Stimulated activated CD4-positive, alpha-beta T cell treated with anti-CD3 and anti-CD28 coated beads, TNF-alpha, amount 100 ng/mL, for 24 hours (primary cell): ENCODE measurements around the gene DNAJC1.
"Not testable (repeated sequence)": the region's sequence is repeated elsewhere in the genome, so short reads cannot be mapped to it uniquely, and the experiment has no call there.

ENCODE experiments used
- DNase-seq, 3 experiments: peaks; one replicate each; pipeline ENCODE4 v3.0.0-alpha.2; 2020; ENCODE audit warnings: low read depth in 3 of 3

DNAJC1 gene

GRCh38 chr10:21726601-21727225, 276.8 kb downstream of the DNAJC1 start:
- no peak for DNase-seq

- DNase-seq = peak in 1 of 3 experiments; percentile 11
These were observed 278.7 kb downstream of the DNAJC1 start for GRCh38 chr10:21724687-21725367.

GRCh38 chr10:21724020-21724589, 279.4 kb downstream of the DNAJC1 start:
- no peak for DNase-seq

DNA sequence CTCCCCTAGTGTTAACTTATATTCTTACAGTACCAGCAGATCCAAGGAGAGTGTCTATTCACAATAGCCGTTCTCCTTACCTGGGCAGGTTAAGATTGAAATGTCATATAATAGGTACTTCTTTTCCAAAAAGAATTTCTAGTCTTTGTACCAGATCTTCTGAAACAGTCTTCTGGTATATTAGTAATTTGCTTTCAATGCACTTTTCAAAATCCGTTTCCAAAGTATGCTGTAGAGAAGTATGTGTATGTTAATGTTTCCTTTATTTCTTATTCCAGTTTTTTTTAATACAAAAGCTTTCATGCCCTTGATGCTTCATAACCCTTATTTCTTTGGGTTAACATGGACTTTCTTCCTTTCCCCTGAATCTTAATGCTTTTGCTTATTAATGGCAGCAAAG, 281.3 kb downstream of the DNAJC1 start:
- no peak for DNase-seq

DNA sequence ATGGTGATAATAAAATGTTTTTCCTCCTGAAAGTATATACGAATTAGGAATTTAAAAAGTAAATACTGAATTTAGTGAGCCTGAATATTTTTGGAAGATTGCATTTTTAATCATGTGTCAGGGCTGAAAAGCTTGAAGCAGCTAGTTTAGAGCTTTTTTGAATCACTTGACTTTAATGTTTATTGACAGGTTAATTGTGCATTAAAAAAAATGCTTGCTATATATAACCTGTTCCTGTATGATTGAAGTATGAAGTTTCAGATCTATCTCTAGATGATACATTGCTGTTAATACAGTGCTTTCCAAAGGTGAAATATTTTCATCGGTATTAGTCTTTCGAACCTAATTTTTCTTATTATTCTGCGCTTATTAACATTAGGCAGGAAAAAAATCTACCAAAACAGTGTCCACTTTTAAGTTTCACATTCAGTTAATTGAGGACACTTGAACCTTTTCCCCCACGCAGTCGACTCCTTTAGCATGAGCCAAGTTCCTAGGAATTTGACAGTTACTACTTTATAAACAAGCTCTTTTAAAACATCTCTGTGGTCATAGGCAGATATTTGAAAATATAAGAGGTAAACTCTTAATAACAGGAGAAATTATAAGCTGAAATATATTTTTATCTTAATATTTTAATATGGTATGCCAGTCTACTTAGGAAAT, 282.4 kb downstream of the DNAJC1 start:
- no peak for DNase-seq

GRCh38 chr10:21720090-21720489, 283.4 kb downstream of the DNAJC1 start:
- DNase-seq = no peak

DNA sequence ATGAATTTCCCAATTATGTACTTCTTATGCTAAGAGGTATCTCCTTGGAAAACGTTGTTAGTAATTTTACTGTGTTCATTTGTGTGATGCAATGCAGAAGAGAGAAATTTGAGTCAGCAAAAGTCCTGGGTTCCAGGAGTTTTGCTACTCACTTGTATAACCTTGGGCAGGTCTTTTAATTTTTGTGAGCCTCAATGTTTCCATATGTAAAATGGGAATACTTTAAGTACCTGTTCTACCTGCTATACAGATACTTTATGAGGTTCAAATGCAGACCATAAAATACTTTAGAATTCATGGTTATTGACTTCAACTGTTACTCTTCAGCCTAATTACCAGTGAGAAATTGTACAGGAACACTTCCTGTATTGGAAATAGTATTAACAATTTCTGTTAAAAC, 284.0 kb downstream of the DNAJC1 start:
- DNase-seq = no peak

DNA sequence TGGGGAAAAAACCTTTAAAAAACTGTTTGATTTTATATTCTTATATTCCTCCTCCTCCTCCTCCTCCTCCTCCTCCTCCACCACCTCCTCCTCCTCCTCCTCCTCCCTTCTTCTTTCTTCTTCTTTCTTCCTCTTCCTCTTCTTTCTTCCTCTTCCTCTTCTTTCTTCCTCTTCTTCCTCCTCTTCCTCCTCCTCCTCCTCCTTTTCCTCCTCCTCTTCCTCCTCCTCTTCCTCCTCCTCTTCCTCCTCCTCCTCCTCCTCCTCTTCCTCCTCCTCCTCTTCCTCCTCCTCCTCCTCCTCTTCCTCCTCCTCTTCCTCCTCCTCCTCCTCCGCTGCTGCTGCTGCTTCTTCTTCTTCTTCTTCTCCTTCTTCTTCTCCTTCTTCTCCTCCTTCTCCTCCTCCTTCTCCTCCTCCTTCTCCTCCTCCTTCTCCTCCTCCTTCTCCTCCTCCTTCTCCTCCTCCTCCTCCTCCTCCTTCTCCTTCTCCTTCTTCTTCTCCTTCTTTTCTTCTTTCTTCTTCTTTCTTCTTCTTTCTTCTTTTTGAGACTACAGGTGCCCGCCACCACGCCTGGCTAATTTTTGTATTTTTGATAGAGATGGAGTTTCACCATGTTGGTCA, 286.0 kb downstream of the DNAJC1 start:
- DNase-seq = not testable (repeated sequence)

DNA sequence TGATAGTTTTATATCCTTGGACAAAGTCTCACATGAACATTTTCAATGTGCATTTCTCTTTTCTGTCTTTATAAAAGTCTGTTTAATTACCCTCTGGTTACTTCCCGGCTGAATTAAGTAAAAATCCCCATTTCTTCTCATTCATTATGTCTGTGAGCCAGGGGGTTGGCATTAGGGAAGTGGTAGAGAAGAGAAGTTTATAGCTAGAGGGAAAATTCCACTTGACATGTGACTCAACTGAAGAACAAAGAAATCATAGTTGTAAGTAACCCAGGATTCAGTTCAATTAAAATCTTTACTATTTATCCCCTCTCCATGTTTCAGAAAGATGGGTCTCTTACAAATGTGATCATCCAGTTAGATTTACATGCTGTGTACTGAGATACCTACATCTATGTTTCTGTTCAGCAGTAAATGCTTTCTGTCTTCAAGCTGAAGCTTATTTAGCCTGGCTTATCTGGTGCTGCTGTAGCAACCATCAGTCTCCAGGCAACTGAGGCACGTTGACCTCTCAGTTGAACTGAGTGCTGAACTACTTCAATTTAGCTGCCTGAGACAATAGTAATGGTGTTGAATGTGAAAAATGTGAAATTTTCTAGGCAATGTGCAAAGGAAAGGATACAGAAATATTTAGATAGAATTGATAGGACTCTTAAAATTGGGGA, 287.9 kb downstream of the DNAJC1 start:
- no peak for DNase-seq

- no peak for DNase-seq
These were observed 290.6 kb downstream of the DNAJC1 start for GRCh38 chr10:21712975-21713374.

- DNase-seq = no peak
These were observed 296.0 kb downstream of the DNAJC1 start for GRCh38 chr10:21707498-21707897.
